Fibroblast of lung (primary cell): ENCODE measurements around the gene AOX1.

ENCODE experiments used
- CTCF ChIP-seq, 2 donors: IDR thresholded peaks in 1 of 2; conservative IDR thresholded peaks in 1 of 2; 1 replicate in 1 of 2; 2 replicates in 1 of 2; pipeline ENCODE4 v1.5.1; 2011 to 2012; ENCODE audit warnings: low read length in 2 of 2, control low read depth in 1 of 2, inconsistent platforms in 1 of 2, low read depth in 1 of 2, mild to moderate bottlenecking in 1 of 2
- EZH2 ChIP-seq: IDR thresholded peaks from 2 replicates; pipeline ENCODE4 v1.5.1; 2012; ENCODE audit warnings: low read length, control low read depth, mild to moderate bottlenecking; ENCODE audit errors: missing control alignments

- TF ChIP-seq CTCF (conservative IDR thresholded peaks at IDR 0.05 in 1 of 2, IDR thresholded peaks at IDR 0.05 in 1 of 2; ENCODE audit: low read depth in 1 of 2, low read length in 2 of 2) (no peak), EZH2 (no peak)
Observed at GRCh38 chr2:200661477-200661876, 75.7 kb downstream of the AOX1 start.
